GM19099 (cell line): ENCODE data around the gene SPAG9.

ENCODE experiments used
- POLR2A ChIP-seq: IDR thresholded peaks from 3 replicates; pipeline ENCODE4 v1.6.1; 2011; ENCODE audit warnings: low read depth; ENCODE audit not compliant: insufficient read length; ENCODE audit errors: extremely low read depth

Gene SPAG9

DNA sequence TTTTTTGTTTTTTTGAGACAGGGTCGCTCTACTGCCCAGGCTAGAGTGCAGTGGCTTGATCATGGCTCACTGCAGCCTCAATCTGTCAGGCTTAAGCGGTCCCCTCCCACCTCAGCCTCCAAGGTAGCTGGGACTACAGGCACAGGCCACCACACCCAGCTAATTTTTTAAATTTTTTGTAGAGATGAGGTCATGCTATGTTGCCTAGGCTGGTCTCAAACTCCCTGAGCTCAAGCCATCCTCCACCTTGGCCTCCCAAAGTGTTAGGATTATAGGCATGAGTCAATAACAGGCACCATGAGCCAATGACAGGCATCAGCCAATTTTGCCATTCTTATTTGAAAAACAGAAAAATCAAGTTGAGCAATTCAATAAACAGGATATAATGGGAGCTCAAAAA lies 125.0 kb downstream of the SPAG9 start:
- no peak for TF ChIP-seq POLR2A

- no peak for TF ChIP-seq POLR2A
Measured at GRCh38 chr17:50993544-50993943, 127.1 kb downstream of the SPAG9 start.

DNA sequence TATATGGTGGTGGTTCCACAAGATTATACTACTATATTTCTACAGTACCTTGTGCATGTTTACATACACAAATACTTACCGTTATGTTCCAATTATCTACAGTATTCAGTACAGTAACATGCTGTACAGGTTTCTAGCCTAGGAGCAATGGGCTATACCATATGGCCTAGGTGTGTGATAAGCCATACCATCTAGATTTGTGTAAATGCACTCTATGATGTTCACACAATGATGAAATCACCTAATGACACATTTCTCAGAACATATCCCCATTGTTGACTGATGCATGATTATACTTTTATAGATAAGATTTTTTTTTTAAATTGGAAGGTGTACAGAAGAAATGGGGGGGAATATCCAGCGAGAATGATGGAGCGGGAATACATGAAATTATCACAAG lies 131.5 kb downstream of the SPAG9 start:
- no peak for TF ChIP-seq POLR2A

DNA sequence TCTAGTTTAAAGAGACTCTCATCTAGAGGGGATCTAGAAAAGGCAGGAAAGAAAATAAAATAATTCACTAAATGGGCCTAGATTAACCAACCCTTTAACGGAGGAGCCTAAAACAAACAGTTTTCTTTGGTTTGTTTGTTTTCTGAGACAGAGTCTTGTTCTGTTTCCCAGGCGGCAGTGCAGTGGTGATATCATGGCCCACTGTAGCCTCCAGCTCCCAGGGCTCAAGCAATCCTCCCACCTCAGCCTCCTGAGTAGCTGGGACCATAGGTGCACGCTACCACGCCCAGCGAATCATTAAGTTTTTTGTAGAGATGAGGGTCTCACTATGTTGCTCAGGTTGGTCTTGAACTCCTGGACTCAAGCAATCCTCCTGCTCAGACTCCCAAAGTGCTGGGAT lies 132.2 kb downstream of the SPAG9 start:
- TF ChIP-seq POLR2A = no peak

DNA sequence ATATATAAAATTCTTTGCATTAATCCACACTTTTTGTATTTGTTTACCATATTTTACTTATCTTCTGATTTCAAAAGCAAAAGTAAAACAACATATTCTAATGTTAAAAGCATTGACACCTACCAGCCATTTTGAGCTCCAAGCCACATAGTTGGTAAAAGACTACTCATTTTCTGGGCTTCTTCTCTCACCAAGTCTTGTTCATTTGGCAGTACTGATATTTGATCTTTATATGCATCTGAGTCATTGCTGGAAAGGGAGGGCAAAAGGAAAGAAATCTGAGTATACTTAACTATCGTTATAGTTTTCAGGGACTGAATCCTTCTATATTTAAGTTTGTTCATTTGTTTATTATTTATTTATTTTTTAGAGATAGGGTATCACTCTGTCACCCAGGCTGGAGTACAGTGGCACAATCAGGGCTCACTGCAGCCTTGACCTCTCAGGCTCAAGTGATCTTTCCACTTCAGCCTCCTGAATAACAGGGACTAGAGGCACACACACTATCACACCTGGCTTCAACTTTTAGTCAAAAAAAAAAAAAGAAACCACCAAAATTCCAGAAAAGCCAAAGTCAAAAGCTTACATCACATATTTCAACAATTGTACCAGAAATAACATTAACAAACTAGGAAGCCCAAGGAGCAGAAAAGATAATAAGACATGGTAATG lies 133.5 kb downstream of the SPAG9 start:
- TF ChIP-seq POLR2A = no peak

DNA sequence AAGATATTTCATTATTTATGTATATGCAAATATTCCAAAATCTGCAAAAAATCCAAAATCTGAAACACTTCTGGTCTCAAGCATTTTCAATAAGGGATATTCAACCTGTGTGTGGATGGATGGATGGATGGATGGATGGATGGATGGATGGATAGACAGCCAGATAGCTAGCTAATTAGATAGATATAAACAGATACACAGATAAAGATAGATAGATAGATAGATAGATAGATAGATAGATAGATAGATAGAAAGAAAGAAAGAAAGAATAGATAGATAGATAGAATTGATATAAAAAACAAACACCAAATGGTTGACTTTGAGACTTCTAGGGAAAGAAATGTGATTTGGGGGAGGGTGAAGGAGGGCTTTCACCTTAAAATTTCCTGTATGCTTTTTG lies 139.4 kb downstream of the SPAG9 start:
- no peak for TF ChIP-seq POLR2A

DNA sequence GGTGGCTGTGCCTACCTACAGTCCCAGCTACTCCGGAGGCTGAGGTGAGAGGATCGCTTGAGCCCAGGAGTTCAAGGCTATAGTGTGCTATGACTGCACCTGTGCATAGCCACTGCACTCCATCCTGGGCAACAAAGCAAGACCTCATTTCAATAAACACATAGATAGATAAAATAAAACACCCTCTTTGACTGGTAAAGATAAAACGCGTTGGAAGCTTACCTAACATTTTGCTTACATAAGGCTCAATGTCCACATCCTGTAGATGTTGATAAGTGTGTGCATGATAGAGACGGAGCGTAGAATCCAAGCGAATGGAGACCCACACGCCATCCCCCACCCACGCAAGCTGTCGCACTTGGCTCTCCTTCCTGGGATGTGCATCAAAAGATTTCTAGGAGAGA lies 141.1 kb downstream of the SPAG9 start:
- no peak for TF ChIP-seq POLR2A

GRCh38 chr17:50977487-50978159 lies 143.0 kb downstream of the SPAG9 start:
- TF ChIP-seq POLR2A = no peak

DNA sequence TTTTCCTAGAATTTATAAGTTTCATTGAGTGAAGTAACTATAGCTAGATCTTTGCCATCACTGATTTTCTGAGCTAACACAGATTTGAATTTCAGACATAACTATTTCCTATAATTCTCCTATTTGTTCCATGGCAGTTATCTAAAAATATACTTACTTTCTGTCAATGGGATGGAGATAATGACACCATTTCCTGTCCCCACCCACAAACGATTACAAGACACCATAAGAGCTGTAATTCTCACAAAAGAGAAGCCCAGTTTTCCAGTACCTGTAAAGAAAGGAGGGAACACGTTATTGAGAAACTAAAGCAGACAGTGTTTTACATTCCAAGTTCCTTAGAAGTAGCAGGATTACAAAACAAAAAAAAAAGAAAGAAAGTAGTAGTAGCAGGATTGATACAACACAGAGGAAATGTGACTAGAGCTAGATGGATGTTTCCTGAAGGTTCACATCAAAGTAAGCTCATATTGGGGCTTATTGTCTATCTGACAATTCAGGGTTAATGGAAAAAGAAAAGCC lies 143.7 kb downstream of the SPAG9 start:
- TF ChIP-seq POLR2A = no peak

GRCh38 chr17:50973557-50974494 lies 146.8 kb downstream of the SPAG9 start:
- TF ChIP-seq POLR2A = no peak

DNA sequence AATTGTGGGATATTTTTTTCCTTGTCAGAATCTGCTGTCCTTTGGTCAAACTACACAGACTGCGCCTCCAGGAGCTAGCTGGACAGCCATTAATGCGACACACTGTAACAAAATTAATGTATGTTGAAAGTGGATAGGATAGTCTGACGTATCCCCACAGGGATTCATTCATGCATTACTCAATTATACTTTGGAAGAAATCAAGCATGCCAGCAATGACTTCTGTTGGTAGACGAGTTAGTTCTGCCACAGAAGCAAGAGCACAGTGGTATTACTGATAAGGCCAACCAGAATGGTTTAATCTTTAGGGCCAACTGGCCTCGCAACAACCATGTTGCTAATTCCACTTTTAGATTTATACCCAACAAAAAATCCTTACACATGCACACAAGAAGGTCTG lies 148.1 kb downstream of the SPAG9 start:
- no peak for TF ChIP-seq POLR2A

- TF ChIP-seq POLR2A = no peak
Measured at GRCh38 chr17:50967795-50968194, 152.9 kb downstream of the SPAG9 start.

GRCh38 chr17:50966163-50966666 lies 154.5 kb downstream of the SPAG9 start:
- no peak for TF ChIP-seq POLR2A

- no peak for TF ChIP-seq POLR2A
Measured at GRCh38 chr17:50963139-50963538, 157.5 kb downstream of the SPAG9 start.
